Fibroblast of pulmonary artery (primary cell): ENCODE data around the gene KRTAP9-2.
"Not testable (repeated sequence)": the region's sequence is repeated elsewhere in the genome, so short reads cannot be mapped to it uniquely, and the experiment has no call there.

Experiments used
- DNase-seq: peaks from one replicate; pipeline ENCODE4 v3.0.0-alpha.2; 2010; ENCODE audit warnings: low read depth
- H3K4me3 ChIP-seq: replicated peaks from 2 replicates; pipeline ENCODE4 v1.5.1; 2011; ENCODE audit warnings: low read depth, mild to moderate bottlenecking, control low read depth, low read length, moderate library complexity
- TF ChIP-seq, protein P1 (sequence below): IDR thresholded peaks from 2 replicates; pipeline ENCODE4 v1.5.1; 2011; ENCODE audit warnings: mild to moderate bottlenecking, control low read depth, low read length, inconsistent platforms; ENCODE audit errors: missing control alignments

The KRTAP9-2 gene

DNA sequence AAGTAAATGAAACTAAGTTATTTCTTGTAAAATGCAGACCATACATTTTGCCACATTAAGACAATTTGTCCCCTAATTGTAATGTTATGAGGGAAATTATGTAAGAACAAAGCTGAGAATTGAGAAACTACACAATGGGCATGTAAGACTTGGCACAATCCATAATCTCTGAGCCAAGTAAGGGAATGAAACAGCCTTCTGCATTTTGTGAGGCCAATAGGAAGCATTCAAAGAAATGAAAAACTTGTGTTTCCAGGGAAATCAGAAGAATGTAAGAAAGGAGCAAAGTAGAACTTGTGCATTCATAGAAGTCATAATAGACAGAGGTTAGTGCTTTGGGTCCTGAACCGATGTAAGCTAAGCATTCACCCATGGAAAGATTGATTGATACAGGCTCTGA, 24.8 kb downstream of the KRTAP9-2 start:
- DNase-seq = no peak
- no peak overlapping the region for H3K4me3 ChIP-seq
- TF ChIP-seq, protein P1, sequence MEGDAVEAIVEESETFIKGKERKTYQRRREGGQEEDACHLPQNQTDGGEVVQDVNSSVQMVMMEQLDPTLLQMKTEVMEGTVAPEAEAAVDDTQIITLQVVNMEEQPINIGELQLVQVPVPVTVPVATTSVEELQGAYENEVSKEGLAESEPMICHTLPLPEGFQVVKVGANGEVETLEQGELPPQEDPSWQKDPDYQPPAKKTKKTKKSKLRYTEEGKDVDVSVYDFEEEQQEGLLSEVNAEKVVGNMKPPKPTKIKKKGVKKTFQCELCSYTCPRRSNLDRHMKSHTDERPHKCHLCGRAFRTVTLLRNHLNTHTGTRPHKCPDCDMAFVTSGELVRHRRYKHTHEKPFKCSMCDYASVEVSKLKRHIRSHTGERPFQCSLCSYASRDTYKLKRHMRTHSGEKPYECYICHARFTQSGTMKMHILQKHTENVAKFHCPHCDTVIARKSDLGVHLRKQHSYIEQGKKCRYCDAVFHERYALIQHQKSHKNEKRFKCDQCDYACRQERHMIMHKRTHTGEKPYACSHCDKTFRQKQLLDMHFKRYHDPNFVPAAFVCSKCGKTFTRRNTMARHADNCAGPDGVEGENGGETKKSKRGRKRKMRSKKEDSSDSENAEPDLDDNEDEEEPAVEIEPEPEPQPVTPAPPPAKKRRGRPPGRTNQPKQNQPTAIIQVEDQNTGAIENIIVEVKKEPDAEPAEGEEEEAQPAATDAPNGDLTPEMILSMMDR = no peak

DNA sequence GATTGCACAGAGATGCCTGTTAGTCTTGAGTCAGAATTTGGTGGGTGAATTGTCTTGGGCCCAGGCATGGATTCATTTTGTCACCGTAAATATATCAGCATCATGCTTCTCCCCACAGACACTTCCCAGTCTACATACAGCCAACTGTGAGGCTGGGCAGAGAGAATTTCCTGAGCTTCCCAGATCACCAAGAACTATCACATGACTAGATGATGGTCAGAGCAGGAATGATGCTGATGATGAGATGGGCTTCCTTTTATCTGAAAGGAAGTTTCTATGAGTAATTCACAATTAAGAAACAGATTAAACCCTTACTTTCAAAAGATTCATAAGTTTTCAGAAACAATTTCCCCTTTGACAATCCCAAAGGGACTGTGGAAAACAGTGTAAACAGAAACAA, 28.4 kb downstream of the KRTAP9-2 start:
- TF ChIP-seq, protein P1 = no peak
- H3K4me3 ChIP-seq = no peak overlapping the region
- DNase-seq = no peak

DNA sequence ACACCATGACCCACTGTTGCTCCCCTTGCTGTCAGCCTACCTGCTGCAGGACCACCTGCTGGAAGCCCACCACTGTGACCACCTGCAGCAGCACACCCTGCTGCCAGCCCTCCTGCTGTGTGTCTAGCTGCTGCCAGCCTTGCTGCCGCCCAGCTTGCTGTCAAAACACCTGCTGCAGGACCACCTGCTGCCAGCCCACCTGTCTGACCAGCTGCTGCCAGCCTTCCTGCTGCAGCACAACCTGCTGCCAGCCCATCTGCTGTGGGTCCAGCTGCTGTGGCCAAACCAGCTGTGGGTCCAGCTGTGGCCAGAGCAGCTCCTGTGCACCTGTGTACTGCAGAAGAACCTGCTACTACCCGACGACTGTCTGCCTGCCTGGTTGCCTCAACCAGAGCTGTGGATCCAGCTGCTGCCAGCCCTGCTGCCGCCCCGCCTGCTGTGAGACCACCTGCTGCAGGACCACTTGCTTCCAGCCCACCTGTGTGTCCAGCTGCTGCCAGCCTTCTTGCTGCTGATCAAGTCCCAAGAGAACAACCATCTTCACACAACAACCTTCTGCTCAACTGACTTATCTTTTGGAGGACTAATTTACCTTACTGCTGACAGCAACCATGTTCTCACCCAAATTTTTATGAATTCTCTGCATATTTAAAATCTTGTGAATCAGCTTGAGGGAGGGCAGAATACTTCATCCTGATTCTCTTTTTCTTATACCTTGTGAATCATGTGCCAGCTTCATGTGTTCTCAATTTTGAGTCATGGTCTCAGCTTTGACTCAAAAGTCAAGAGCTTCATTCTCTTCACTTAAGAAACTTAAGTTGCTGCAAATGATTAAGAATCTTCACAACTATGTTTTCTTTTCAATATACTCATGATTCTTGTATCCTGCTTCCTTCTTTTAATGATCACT, 29.2 kb downstream of the KRTAP9-2 start, which contains the start of gene KRTAP9-9:
TSS of gene KRTAP9-9 (plus strand) at position 4 of the 910 bp plus-strand sequence.
- not testable (repeated sequence) for H3K4me3 ChIP-seq, DNase-seq

DNA sequence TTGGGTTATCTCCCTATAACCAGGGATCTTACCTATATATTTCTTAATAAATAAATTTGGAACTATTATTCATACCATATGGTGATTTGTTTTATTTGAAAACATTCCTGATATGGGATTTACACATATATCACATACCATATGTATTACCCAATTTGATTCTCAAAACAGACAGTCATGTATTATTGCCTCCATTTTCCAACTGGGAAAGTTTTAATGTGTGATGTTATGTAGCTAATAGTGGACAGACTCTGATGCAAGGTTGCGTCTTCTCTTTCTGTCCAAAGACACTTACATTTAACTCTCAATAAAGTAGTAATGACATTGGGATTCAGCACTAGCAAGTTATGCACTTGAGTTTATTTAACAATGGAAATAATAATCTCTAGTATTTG, 29.8 kb downstream of the KRTAP9-2 start:
- no peak overlapping the region for H3K4me3 ChIP-seq
- no peak for DNase-seq
- TF ChIP-seq, protein P1 = no peak

DNA sequence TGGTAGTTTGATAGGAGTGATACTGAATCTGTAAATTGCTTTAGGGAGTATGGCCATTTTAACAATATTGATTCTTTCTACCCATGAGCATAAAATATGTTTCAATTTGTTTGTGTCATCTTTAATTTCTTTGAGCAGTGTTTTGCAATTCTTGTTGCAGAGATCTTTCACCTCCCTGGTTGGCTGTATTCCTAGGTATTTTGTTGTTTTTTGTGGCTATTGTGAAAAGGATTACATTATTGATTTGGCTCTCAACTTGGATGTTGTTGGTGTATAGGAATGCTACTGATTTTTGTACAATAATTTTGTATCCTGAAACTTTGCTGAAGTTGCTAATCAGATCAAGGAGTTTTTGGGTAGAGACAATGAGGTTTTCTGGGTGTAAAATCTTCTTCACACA, 32.0 kb downstream of the KRTAP9-2 start:
- TF ChIP-seq, protein P1 = no peak
- no peak for DNase-seq
- H3K4me3 ChIP-seq = no peak overlapping the region

DNA sequence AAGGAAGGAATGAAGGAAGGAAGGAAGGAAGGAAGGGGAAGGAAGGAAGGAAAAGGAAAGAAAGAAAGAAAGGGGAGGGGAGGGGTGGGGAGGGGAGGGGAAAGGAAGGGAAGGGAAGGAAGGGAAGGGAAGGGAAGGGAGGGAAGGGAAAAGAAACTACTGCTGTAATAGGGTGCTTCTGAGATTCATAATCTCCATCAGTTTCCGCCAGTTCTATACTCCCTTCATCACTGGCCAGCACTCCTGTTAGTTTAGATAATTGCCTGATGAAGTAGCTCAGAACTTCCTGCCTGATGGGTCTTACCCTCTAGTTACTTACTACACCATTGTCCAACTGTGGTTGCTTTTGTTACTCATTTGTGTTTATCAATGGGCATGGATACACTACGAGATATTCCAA, 36.8 kb downstream of the KRTAP9-2 start:
- TF ChIP-seq, protein P1 = no peak
- DNase-seq = no peak
- H3K4me3 ChIP-seq = no peak overlapping the region

DNA sequence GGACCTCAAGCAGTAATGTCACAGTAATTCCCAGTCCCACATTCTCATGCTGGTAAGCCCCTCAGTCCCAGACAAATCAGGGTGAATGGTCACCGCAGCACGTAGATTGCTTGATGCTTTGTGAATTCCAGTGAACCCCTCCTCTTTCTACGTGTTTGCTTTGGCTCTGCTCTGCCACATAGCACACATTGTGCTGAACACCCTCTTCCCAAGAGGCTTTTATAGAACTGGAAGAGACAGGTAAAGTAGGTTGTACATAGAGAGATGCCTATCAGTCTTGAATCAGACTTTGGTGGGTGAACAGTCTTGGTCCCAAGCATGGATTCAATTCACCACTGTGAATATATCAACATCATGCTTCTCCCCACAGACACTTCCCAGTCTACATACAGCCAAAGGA, 38.2 kb downstream of the KRTAP9-2 start:
- no peak for DNase-seq
- H3K4me3 ChIP-seq = no peak overlapping the region
- TF ChIP-seq, protein P1 = no peak
